ENCODE data around the gene ZNF20.
"Not testable (repeated sequence)": the region's sequence is repeated elsewhere in the genome, so short reads cannot be mapped to it uniquely, and the experiment has no call there.

Gene ZNF20

GRCh38 chr19:12111943-12112637 is 28.1 kb downstream of the ZNF20 start:
- DNase-seq, result no peak

GRCh38 chr19:12111176-12111575 is 29.0 kb downstream of the ZNF20 start:
- no peak for DNase-seq

GRCh38 chr19:12103909-12104308 is 36.2 kb downstream of the ZNF20 start:
- not testable (repeated sequence) for DNase-seq

- no peak for DNase-seq
Measured at GRCh38 chr19:12098040-12098439, 42.1 kb downstream of the ZNF20 start.

GRCh38 chr19:12095111-12095790 is 44.9 kb downstream of the ZNF20 start:
- no peak for DNase-seq

- no peak for DNase-seq
Measured at GRCh38 chr19:12093777-12094176, 46.4 kb downstream of the ZNF20 start.

- DNase-seq, result no peak
Measured at GRCh38 chr19:12092956-12093355, 47.2 kb downstream of the ZNF20 start.

- DNase-seq, result peak; percentile 67
Measured at GRCh38 chr19:12092065-12092867, 47.9 kb downstream of the ZNF20 start.

- peak; percentile 67 for DNase-seq
Measured at GRCh38 chr19:12090807-12091206, 49.3 kb downstream of the ZNF20 start.

- no peak for DNase-seq
Measured at GRCh38 chr19:12085074-12085818, 54.9 kb downstream of the ZNF20 start.

- DNase-seq, result not testable (repeated sequence)
Measured at GRCh38 chr19:12083336-12083735, 56.8 kb downstream of the ZNF20 start.

All from activated naive CD4-positive, alpha-beta T cell treated with anti-CD3 and anti-CD28 coated beads, Interleukin-2, amount 50 U/mL, for 16 hours (primary cell).